ENCODE measurements around the gene JARID2.

JARID2 gene

DNA sequence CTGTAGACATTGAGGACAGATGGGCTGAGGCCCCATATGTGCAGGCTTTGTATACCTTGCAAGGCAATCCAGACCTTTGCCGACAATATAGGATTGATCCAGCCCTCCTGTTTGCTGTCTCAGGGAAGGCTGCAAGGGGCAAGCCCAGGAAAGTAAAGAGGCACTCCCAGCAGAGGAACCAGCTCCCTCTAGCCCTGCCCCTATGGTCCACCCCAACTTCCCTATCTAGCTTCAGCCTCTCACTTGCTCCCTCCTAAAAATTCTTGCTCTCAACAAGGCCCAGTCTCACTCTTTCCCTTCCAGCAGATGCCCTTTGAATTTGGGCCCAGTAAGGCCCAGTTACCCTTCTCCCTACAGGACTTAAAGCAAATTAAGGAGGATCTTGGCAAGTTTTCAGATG, 92.6 kb downstream of the JARID2 start:
- no peak for DNase-seq

DNA sequence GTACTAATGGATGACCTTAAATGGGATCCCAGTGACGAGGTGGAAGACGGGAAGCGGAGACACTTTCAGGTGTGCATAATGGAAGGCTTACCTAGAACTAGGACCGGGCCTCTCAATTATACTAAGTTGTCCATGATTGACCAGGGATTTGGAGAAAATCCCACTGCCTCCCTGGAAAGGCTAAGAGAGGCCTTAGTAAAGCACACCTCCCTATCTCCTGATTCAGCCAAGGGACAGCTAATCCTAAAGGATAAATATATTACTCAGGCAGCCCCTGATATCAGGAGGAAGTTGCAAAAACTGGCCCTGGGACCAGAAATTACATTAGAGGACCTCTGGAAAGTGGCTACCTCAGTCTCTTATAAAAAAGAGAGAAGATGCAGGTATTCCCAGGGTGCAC, 93.2 kb downstream of the JARID2 start:
- no peak for DNase-seq

DNA sequence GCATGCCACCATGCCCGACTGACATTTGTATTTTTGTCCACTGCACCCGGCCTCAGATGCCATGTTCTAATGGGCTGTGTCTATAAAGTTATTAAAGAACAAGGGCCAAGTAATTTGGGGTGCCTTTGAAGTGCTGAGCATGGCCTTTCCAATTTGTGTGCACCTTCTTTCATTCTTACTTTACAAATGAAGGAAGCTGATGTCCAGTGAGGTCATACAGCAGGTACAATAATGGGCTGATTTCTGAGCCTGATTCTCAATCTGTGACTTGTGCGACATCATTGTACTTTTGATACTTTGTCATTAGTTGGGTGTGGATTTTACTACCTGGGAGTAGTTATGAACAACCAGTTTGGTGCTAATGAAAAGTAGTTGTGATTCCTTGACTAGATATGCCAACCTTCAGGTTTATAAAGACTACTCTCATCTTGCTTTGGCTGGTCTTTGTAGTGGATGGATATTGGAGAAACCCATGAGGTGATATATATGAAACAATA, 94.3 kb downstream of the JARID2 start:
- DNase-seq = no peak

DNA sequence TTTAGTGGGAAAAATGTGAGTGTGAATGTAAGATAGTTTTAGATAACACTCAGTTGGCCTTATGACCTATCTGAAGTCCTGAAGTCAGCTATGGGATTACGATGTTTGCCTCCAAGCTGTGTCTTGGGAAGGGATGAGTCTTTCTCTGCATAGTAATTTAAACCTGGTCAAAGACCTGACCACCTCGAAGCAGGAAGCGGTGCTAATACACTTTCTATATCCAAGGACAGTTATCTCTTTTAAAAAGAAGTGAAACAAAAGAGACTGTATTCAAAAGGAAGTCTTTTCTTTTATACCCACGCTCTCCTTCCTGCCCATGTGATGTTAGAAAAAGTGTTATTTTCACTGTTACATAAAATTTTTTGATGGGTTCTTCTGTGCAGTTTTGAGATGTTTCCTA, 94.9 kb downstream of the JARID2 start:
- DNase-seq = no peak

DNA sequence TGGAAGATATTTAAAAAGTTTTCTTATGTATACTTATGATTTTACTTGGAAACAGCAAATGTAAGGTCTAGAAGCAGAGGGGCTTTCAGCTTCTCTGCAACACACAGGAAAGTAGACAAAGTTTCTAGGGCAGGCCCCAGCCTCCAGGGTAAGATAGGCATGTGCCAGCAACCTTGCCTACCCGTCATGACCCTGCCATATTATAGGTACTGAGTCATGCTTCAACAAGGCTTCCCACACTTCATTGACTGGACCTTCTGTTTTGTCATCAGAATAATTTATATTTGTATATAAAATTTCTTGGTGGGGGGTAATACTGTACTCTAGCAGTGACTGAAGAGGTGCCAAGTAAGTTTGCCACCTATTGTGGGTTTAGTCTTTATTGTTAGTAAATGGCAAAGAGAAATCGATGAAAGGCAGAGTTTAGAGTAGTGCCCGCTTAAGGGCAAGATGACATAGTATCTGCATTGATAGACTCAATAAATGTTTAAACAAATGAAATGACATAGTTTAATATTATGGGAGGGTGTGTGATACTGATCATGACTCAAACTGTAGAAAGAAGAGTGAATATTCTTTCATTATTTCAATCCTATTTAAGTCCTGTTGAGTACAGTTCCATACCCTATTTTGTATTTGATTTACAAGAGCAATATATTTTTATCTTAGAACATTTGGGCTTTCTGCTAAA, 95.6 kb downstream of the JARID2 start:
- no peak for DNase-seq

DNA sequence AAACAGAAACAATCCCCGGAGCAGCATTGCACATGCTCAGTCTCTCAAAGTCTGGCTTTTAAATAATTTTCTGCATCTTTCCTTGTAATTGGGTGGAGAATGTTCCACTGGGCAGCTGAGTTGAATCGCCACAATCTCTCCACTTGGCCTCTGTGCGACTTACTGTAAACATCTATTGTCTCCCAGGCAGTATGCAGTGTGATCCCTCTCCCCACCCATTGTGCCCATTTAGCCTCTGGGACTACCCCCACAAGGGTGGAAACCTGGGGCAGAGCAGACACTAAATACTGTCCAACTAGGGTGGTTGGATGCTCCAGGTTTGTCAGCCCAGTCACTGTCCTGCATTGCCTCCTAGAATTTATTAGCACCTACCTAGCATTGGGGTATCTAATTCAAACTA, 96.2 kb downstream of the JARID2 start:
- DNase-seq = no peak

DNA sequence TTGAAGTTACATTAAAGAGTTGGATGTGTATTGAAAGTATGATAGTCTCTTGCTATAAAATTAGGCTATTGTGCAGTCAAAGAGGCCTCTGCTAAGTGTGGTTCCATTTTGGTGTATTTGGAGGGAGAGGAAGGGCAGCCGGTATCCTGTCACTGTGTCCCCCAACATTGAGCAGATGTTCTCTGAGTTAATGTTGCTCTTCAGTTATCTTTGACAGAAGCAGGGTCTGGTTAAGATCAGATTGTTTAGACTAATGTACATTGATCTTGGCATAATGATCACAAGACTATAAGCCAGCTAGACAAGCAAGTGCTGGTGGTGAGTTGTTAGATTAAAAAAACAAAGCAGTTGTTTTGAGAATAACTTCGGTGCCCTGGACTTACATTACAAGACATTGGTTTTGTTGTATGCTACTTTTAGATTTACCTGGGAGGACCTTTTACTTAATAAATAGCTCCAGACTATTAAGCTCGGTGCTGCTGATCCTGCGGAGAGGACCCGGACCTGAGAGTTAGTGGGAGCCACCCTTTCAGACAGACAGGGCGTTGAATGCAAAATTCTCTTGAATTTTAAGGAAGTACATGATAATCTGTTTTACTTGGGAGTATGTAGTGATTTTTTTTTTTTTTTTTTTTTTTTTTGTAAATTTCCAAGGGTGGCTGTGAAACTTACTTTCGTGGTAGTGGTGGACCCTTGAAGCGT, 97.8 kb downstream of the JARID2 start:
- no peak for DNase-seq

DNA sequence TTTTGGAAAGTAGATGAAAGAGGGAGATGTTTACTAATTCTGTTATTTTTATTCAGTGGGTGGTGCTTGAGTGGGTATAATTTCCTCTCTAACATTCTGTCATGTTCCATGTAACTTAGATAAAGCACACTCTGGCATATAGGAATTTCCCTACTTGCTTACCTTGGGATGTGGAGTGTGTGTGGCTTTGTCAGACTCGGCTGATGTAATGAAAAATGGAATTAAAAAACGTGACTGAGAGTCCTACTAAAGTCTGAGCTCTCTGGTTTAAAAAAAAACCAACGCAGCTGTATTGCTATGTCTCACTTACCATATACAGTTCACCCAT, 98.3 kb downstream of the JARID2 start:
- DNase-seq = no peak

DNA sequence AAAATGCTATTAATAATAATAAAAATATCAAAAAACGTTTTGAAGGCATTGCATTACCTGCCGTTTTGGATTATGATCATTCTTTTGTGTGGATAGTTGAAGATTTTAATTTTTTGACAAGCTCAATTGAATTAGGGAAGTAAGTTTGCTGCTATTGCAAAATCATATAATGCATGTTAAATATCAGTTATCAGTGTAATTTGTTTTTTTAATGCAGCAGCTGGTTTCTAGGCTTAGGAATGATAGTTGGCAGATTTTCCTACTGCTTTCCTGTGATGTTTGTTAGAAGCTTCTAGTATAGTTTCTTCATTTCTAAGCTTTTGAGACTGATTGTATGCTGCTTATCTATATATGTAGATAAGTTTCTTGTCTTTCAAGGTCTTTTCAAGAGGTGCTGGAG, 99.0 kb downstream of the JARID2 start:
- DNase-seq = no peak

DNA sequence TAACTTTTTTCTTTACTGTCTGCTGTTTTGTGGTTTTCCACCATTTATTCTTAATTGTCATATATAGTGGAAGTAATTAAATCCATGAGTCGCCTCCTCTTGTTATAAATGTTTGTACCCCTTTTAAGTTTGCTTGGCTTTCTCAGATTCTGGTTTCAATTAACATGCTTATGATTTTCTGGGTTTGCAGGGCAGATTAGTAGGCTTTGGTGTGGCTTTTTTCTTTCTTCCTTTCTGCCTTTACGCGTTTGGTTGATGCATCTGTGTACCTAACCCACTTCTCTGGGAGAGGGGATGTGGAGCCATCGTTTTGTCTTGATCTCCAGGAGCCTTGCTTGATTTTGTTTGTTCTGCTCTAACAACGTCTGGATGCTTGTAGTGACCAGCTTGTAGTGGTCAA, 100.4 kb downstream of the JARID2 start:
- DNase-seq = no peak

DNA sequence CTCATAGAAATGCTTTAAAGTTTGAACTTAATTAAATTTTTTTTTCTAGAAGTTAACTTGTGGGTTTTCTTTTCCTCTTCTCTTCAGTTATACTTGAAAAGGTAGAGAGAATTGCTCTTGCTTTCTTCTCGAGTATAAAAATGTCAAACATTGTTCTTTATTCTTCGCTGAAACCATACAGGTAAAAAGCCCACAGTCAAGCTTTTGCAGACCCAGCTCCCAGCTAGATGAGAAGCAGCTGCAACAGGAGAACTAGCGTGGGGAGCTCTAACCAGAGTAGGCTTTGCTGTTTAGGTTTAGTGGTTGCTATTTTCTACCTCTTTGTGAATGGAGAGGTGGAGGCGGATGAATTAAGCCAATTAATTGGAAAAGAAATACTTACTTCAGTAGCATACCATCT, 102.7 kb downstream of the JARID2 start:
- no peak for DNase-seq

DNA sequence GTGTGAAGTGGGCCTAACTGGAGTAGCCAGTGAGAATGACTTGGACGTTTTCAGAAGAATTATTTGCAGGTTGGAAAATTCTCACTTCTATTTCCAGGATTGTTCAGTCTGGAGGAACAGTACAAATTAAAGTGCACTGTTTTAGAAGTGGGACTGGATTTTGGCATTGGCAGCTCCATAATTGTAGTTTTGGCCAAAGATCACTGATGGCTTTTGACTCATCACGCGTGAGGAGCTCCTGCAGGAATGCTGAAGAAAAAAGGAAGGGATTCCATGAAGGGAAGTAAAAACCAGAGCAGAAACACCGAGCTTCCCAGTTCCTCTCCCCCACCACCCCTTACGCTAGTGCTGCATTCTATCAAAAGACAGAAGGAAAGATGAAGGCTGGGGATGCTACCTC, 103.5 kb downstream of the JARID2 start:
- DNase-seq = no peak

DNA sequence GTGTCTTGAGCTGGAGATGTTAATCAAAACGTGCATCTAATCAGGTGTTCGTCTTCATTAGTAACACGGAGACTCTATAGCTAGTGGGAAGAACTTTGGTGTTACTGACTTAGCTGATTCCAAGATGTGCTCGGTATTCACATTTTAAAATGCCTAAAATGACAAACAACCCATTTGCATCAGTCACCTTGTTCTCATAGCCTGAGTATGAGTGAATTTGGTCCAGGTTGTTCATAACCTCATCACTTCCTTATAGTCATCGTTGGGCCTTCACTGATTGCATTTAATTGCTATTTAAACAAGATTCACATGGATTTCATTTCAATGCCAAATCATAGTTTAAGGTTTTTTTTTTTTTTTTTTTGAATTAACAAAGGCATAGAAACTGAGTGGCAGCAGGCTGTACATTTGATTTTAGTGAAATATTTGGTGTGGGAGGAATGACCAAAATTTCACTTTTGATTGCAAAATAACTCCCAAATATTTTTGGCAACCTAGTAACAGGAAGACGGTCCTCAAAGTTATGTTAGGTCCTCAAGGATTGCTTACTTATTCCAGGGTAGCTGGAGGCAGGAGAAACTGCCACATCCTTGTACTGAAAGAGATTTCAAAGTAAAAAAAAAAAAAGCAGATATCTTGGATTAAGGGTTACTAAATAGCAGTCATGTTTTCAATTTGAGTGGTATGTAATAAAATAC, 104.7 kb downstream of the JARID2 start:
- no peak for DNase-seq

DNA sequence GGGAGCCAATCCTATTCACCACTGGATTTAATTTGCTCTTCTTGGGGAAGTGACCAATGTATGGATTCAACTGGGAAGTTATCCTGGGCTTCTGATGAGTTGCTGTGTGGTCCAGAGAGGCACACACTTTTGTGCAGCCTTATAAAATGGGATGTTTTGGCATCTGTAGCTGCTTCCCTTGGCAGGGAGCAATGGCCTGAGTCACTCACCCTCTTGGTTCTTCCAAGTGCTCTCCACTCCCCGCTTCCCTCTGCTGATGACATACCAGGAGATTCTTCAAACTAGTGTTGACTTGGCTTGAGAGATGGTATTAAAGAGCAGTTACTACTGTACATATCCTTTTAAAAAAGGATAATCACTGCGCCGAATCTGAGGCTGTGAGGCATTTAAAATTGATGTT, 105.8 kb downstream of the JARID2 start:
- DNase-seq = no peak

DNA sequence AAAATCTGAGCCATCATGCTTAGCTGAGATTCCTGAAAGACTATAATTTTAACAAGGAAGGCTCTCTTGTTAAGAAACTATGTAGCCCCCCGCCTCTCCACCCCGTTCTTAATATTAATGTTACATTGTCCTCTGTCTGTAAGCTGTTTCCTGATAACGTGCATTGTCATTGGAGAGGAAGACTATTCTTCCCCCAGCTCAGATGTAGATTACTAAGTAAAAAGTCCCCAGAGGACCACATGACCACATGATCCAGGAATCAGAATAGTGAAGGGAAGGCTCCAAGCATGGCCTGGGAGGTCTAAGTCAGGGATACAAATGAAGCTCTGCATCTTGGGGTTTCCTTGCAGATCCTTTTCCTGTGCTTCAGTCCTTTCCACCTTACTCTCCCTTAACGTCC, 106.4 kb downstream of the JARID2 start:
- DNase-seq = no peak

DNA sequence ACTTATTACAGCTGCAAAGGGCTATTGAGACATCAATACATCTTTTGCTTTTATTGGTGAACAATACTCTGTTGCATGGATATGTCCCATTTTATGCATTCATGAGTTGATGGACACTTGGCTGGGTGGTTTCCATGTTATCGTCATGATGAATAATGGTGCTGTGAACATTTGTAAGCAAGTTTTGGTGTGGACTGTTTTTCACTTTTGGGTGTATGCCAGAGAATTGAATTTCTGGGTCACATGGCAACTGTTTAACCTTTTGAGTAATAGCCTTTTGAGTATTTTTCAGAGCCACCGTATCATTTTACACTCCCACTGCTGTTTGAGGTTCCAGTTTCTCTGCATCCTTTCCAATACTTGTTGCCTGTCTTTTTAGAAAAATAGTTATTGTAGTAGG, 107.0 kb downstream of the JARID2 start:
- DNase-seq = no peak

DNA sequence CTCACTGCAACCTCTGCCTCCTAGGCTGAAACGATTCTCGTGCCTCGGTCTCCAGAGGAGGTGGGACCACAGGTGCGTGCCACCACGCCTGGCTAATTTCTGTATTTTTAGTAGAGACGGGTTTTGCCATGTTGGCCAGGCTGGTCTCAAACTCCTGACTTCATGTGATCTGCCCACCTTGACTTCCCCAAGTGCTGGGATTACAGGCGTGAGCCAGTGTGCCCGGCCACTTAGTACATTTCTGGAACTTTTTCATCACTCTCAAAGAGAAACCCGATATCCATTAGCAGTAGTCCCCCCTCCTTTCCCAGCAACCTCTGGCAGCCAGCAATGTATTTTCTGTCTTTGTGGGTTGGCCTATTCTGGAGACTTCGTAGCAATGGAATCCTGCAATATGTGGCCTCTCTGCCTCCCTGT, 109.8 kb downstream of the JARID2 start:
- DNase-seq = no peak

DNA sequence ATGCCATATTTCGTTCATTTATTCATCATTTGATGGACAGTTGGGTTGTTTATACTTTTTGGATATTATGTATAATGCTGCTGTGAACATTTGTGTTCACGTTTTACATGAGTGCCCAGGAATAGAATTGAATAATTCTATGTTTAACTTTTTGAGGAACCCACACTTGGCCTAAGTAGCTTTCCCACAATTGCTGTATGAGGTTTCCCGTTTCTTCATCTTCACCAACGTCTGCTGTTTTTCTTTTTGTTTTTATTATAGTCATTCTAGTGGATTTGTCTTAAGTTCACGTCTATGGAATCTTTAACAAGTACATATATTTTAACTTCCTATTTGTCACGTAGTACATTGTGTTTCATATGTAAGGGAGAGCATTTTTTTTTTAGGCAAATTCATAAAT, 110.3 kb downstream of the JARID2 start:
- DNase-seq = no peak

DNA sequence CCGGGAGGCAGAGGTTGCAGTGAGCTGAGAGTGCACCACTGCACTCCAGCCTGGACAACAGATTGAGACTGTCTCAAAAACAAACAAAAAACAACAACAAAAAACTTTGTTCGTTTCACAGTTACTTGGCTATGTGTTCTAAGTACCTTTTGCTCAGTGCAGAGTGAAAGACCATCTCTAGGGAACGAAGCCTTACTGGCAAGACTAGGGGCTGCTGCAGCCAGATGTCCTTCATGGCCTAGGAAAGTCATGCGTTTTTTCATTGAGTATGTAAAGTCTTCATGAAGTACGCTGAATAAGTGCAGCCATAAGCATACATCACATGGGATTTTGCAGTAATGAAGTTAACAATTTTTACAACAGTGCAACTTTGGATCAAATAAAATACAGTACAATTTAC, 111.1 kb downstream of the JARID2 start:
- no peak for DNase-seq

DNA sequence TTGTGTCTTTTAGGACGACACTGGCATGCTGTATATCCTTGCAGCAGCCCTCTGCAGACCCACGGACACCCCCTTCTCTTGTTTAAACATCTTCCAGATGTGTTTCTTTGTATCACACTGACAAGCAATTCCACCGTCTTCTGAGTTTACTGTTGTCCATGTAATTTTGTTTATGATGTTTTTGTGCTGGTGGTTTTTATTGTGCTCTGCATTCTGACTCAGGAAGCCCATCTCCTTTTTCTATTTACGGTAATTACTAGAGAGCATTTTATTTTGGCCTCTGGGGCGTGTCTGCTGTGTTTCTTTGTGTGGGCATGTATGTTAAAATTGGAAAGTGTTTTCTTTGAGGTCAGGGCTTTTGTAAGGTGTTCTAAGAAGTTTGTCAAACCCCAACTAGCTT, 111.9 kb downstream of the JARID2 start:
- no peak for DNase-seq

DNA sequence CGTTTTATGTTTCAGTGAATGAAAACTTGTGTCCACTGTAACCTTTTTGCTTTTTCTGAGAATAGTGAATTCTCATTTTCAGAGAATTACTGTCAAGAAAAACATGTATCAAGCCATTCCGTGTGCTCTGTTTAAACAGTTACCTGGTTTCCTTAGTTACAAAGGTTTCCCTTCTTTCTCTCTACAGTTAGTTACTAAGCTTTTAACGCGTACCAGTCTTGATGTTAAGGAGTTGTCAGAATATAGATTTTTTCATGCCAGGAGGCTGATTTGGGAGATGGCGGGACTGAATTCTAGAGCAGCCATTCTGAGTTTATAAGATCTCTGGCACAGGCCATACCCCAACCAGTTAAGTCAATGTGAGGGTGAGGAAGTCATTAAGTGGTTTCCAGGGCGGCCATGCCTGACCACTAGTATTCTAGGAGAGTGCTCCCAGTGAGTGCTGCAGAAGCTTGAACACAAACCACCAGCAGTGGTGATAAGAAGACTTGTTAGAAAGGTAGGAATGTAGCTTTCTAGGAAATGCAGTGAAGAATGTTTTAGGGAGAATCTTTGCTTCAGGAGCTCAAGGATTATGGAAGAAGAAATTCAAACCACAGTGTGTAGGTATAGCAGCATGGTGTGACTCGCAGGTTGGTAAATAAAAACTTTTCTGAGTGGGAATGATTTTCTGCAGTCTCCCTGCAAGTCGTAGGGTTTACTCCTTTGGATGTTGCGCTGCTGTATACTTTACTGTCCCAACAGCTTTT, 112.9 kb downstream of the JARID2 start:
- no peak for DNase-seq

DNA sequence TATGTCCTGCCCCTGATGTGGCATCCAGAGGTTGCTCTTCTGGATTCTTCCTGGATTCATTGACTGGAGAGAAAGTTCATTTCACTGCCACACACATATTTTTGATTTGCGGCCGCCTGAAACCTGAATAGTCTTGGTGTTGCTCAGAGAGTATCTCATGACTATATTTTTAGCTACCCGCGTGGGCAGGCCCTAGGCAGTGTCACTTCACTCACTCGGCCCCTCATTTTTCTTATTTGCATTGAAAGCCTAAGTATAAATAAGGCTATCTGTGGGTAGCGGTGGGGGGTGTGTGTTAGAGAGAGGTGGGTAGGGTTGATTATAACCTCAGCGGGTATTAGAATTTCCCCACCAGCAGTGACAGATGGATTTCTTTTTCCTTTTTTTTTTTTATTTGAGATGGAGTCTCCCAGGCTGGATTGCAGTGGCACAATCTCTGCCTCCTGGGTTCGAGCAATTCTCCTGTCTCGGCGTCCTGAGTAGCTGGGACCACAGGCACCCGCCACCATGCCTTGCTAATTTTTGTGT, 113.5 kb downstream of the JARID2 start:
- DNase-seq = no peak

DNA sequence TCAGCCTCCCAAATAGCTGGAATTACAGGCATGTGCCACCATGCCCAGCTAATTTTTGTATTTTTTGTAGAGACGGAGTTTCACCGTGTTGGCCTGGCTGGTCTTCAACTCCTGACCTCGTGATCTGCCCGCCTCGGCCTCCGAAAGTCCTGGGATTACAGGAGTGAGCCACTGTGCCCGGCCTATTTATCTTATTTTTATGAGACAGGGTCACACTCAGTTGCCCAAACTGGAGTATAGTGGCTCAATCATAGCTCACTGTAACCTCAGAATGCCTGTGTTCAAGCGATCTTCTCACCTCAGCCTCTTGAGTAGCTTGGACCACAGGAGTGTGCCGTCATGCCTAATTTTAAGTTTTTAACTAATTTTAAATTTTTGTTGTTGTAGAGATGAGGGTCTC, 114.4 kb downstream of the JARID2 start:
- no peak for DNase-seq

Measured in SW 1271 (cell line).